Neuron (in vitro differentiated cells): Measurements from ENCODE around the gene WBP11.
"Not testable (repeated sequence)": the region's sequence is repeated elsewhere in the genome, so short reads cannot be mapped to it uniquely, and the experiment has no call there.

Experiments used
- H2AFZ ChIP-seq: one replicate; pipeline ENCODE4 v1.6.1; 2013; ENCODE audit warnings: low read depth, mild to moderate bottlenecking, inconsistent platforms, low read length, moderate library complexity
- H3K27me3 ChIP-seq: one replicate; pipeline ENCODE4 v1.6.1; 2013; ENCODE audit warnings: low read length; ENCODE audit not compliant: insufficient read depth
- H3K36me3 ChIP-seq: one replicate; pipeline ENCODE4 v1.6.1; 2013; ENCODE audit warnings: low read length; ENCODE audit not compliant: insufficient read depth
- H3K4me1 ChIP-seq: one replicate; pipeline ENCODE4 v1.6.1; 2013; ENCODE audit warnings: low read length; ENCODE audit not compliant: insufficient read depth
- H3K4me3 ChIP-seq: 2 replicates; pipeline ENCODE4 v1.5.1; 2013; ENCODE audit warnings: mild to moderate bottlenecking, low read length, moderate library complexity
- H3K9me3 ChIP-seq: one replicate; pipeline ENCODE4 v1.6.1; 2013; ENCODE audit warnings: low read length

Gene WBP11

GRCh38 chr12:14765398-14765797 is 37.9 kb downstream of the WBP11 start:
- peaks cover 9% of the 10 kb centered on the region for H3K9me3 ChIP-seq
- H2AFZ ChIP-seq = no peak overlapping the region
- no peaks in the 10 kb centered on the region for H3K4me1 ChIP-seq
- H3K27me3 ChIP-seq = no peaks in the 10 kb centered on the region
- H3K4me3 ChIP-seq = no peak overlapping the region
- no peaks in the 10 kb centered on the region for H3K36me3 ChIP-seq

GRCh38 chr12:14759711-14760280 is 43.5 kb downstream of the WBP11 start:
- H3K4me1 ChIP-seq, H3K9me3 ChIP-seq, H2AFZ ChIP-seq, H3K4me3 ChIP-seq, H3K36me3 ChIP-seq, H3K27me3 ChIP-seq: not testable (repeated sequence)

GRCh38 chr12:14756334-14757143 is 46.7 kb downstream of the WBP11 start:
- Histone ChIP-seq H2AFZ (no peak overlapping the region), H3K9me3 (no peaks in the 10 kb centered on the region), H3K27me3 (no peaks in the 10 kb centered on the region), H3K36me3 (no peaks in the 10 kb centered on the region), H3K4me3 (no peak overlapping the region), H3K4me1 (no peaks in the 10 kb centered on the region)

- Histone ChIP-seq H3K4me1 (no peaks in the 10 kb centered on the region), H3K27me3 (no peaks in the 10 kb centered on the region), H3K9me3 (no peaks in the 10 kb centered on the region), H2AFZ (no peak overlapping the region), H3K4me3 (no peak overlapping the region), H3K36me3 (no peaks in the 10 kb centered on the region)
Measured at GRCh38 chr12:14751986-14752385, 51.3 kb downstream of the WBP11 start.

GRCh38 chr12:14743061-14743460 is 60.2 kb downstream of the WBP11 start:
- H3K9me3 ChIP-seq = no peaks in the 10 kb centered on the region
- H3K4me3 ChIP-seq = no peak overlapping the region
- no peaks in the 10 kb centered on the region for H3K27me3 ChIP-seq
- H2AFZ ChIP-seq = no peak overlapping the region
- H3K4me1 ChIP-seq = no peaks in the 10 kb centered on the region
- no peaks in the 10 kb centered on the region for H3K36me3 ChIP-seq

- Histone ChIP-seq H3K9me3 (no peaks in the 10 kb centered on the region), H3K27me3 (no peaks in the 10 kb centered on the region), H3K4me1 (no peaks in the 10 kb centered on the region), H2AFZ (no peak overlapping the region), H3K4me3 (no peak overlapping the region), H3K36me3 (no peaks in the 10 kb centered on the region)
Measured at GRCh38 chr12:14741942-14742341, 61.3 kb downstream of the WBP11 start.

GRCh38 chr12:14741153-14741552 is 62.1 kb downstream of the WBP11 start:
- H3K27me3 ChIP-seq = no peaks in the 10 kb centered on the region
- H3K4me1 ChIP-seq = no peaks in the 10 kb centered on the region
- no peak overlapping the region for H2AFZ ChIP-seq
- H3K9me3 ChIP-seq = no peaks in the 10 kb centered on the region
- no peak overlapping the region for H3K4me3 ChIP-seq
- no peaks in the 10 kb centered on the region for H3K36me3 ChIP-seq

GRCh38 chr12:14736441-14736840 is 66.8 kb downstream of the WBP11 start:
- not testable (repeated sequence) for H3K4me1 ChIP-seq, H3K4me3 ChIP-seq, H2AFZ ChIP-seq, H3K27me3 ChIP-seq, H3K36me3 ChIP-seq, H3K9me3 ChIP-seq
